AG20443 (cell line): Measurements from ENCODE around the gene NFATC2.
A peak's percentile ranks its signal among the peaks of the same experiment; 100 is the strongest.

Experiments
- DNase-seq: peaks from one replicate; pipeline ENCODE4 v3.0.0; 2012; ENCODE audit warnings: low spot score, mixed read lengths

NFATC2 gene

GRCh38 chr20:51429696-51430095 is 112.8 kb downstream of the NFATC2 start:
- DNase-seq = no peak

- no peak for DNase-seq
Observed at GRCh38 chr20:51429144-51429482, 113.4 kb downstream of the NFATC2 start.

- DNase-seq = peak; percentile 75
Observed at GRCh38 chr20:51428401-51429143, 113.9 kb downstream of the NFATC2 start.

- DNase-seq = no peak
Observed at GRCh38 chr20:51427651-51428291, 114.7 kb downstream of the NFATC2 start.

- no peak for DNase-seq
Observed at GRCh38 chr20:51426718-51427650, 115.5 kb downstream of the NFATC2 start.

- DNase-seq = no peak
Observed at GRCh38 chr20:51425347-51426106, 117.0 kb downstream of the NFATC2 start.

- no peak for DNase-seq
Observed at GRCh38 chr20:51424270-51425117, 118.0 kb downstream of the NFATC2 start.

- DNase-seq = no peak
Observed at GRCh38 chr20:51423810-51424209, 118.7 kb downstream of the NFATC2 start.

GRCh38 chr20:51423290-51423667 is 119.2 kb downstream of the NFATC2 start:
- no peak for DNase-seq

- no peak for DNase-seq
Observed at GRCh38 chr20:51422514-51423289, 119.8 kb downstream of the NFATC2 start.

- no peak for DNase-seq
Observed at GRCh38 chr20:51420805-51421204, 121.7 kb downstream of the NFATC2 start.

- DNase-seq = peak; percentile 27
Observed at GRCh38 chr20:51420111-51420510, 122.4 kb downstream of the NFATC2 start.

GRCh38 chr20:51419646-51420045 is 122.9 kb downstream of the NFATC2 start:
- no peak for DNase-seq

GRCh38 chr20:51419231-51419630 is 123.3 kb downstream of the NFATC2 start:
- no peak for DNase-seq

GRCh38 chr20:51418137-51418529 is 124.4 kb downstream of the NFATC2 start:
- no peak for DNase-seq

GRCh38 chr20:51417250-51418136 is 125.0 kb downstream of the NFATC2 start:
- DNase-seq = no peak

- DNase-seq = no peak
Observed at GRCh38 chr20:51416532-51417249, 125.8 kb downstream of the NFATC2 start.

- DNase-seq = no peak
Observed at GRCh38 chr20:51413857-51414256, 128.7 kb downstream of the NFATC2 start.
